ENCODE data around the gene PAX7.

PAX7 gene

DNA sequence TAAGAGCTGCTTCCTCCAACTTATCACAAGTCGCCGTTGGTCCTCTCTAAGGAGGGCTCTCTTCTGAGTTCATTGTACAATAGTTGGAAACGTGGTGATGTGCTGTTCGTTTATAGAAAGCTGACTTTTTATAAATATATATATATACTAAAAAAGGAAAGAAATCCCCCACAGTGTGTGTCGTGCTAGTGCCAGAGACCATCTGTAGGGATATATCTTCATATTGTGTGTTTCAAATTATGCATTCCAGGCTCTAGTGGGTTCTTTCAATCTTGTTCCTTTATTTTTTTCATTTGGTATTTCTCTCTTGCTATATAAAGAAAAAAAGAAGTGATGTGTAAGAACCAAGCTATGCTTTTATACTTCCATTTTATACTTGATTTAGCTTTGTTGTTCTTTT lies 117.0 kb downstream of the PAX7 start:
- H3K4me3 ChIP-seq (ENCODE audit: low read depth in 1 of 2, low read length in 2 of 2), result no peak overlapping the region
- no peak overlapping the region for H3K9ac ChIP-seq (ENCODE audit: low read depth in 1 of 2, low read length in 2 of 2)
- no peaks in the 10 kb centered on the region for H3K4me1 ChIP-seq (ENCODE audit: control insufficient read depth in 1 of 2, insufficient read depth in 2 of 2, low read length in 2 of 2)
- peaks cover 3 to 11% of the 10 kb centered on the region in 2 donors for H3K27me3 ChIP-seq (ENCODE audit: control insufficient read depth in 1 of 2, insufficient read depth in 2 of 2, low read length in 2 of 2)
- H3K9me3 ChIP-seq (ENCODE audit: control insufficient read depth in 1 of 2, low read length in 2 of 2), result no peaks in the 10 kb centered on the region
- no peaks in the 10 kb centered on the region for H3K36me3 ChIP-seq (ENCODE audit: control insufficient read depth in 1 of 2, insufficient read depth in 2 of 2, low read length in 2 of 2)
- H3K27ac ChIP-seq (ENCODE audit: low read depth, low read length), result no peak overlapping the region

DNA sequence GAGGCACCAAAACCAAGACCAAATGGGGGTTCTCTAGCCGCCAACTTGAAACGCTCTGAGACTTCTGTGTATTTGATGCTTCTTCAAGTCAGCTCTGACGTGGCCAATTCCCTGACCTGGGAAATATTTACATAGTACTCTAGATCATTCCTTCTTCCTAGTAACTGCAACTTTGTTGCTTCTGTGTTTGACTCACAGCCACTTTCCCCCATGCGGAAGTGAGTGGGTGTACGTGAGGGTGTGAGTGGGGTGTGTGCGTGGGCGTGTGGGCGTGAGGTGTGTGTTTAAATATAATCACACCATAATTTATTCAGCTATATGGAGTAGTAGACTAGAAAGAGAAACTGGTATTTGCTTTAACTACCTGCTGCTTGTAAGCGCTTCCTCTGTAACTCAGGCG lies 117.8 kb downstream of the PAX7 start:
- H3K9ac ChIP-seq (ENCODE audit: low read depth in 1 of 2, low read length in 2 of 2), result no peak overlapping the region
- H3K4me3 ChIP-seq (ENCODE audit: low read depth in 1 of 2, low read length in 2 of 2), result no peak overlapping the region
- no peaks in the 10 kb centered on the region for H3K4me1 ChIP-seq (ENCODE audit: control insufficient read depth in 1 of 2, insufficient read depth in 2 of 2, low read length in 2 of 2)
- H3K9me3 ChIP-seq (ENCODE audit: control insufficient read depth in 1 of 2, low read length in 2 of 2), result no peaks in the 10 kb centered on the region
- peaks cover 3 to 11% of the 10 kb centered on the region in 2 donors for H3K27me3 ChIP-seq (ENCODE audit: control insufficient read depth in 1 of 2, insufficient read depth in 2 of 2, low read length in 2 of 2)
- H3K27ac ChIP-seq (ENCODE audit: low read depth, low read length), result no peak overlapping the region
- no peaks in the 10 kb centered on the region for H3K36me3 ChIP-seq (ENCODE audit: control insufficient read depth in 1 of 2, insufficient read depth in 2 of 2, low read length in 2 of 2)

DNA sequence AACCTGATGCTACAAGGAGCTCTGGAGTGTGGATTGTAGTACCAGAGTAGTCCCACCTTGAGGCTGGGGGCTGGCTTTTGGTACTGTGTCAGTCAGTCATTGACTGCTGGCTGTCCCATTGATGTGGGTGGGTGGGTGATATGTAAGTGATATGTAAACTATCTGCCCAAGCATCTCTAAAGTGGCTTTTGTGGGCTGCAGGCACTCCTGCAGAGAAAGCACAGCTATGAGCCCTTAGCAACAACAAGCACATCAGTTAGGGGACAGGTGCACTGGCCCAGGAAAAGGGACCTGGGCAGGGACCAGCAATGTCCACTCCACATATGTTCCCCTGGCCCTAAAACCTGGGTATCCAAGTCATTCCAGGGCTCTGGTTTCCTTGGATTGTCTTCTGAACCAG lies 118.9 kb downstream of the PAX7 start:
- Histone ChIP-seq H3K9ac (ENCODE audit: low read depth in 1 of 2, low read length in 2 of 2) (no peak overlapping the region), H3K9me3 (ENCODE audit: control insufficient read depth in 1 of 2, low read length in 2 of 2) (no peaks in the 10 kb centered on the region), H3K27me3 (ENCODE audit: control insufficient read depth in 1 of 2, insufficient read depth in 2 of 2, low read length in 2 of 2) (peaks cover 3 to 11% of the 10 kb centered on the region in 2 donors), H3K27ac (ENCODE audit: low read depth, low read length) (no peak overlapping the region), H3K4me1 (ENCODE audit: control insufficient read depth in 1 of 2, insufficient read depth in 2 of 2, low read length in 2 of 2) (no peaks in the 10 kb centered on the region), H3K36me3 (ENCODE audit: control insufficient read depth in 1 of 2, insufficient read depth in 2 of 2, low read length in 2 of 2) (no peaks in the 10 kb centered on the region), H3K4me3 (ENCODE audit: low read depth in 1 of 2, low read length in 2 of 2) (no peak overlapping the region)

DNA sequence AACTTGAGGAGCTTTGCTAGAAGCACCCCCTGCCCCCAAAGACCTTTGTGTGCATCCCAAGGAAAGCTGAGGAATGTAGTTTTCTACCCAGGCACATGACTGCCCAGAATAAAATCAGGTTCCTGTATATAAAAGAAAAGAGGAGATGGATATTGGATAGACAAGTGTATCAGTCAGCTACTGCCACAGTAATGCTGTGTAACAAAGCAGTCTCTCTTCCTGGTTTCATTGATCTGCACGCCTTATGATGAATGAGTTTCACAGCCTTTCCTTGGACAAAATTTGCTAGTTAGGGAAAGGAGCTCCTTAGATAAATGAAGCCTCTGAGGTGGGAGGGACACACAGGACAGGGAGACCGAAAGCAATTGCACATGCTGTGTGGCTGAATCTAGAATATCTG lies 120.0 kb downstream of the PAX7 start:
- peaks cover 3 to 11% of the 10 kb centered on the region in 2 donors for H3K27me3 ChIP-seq (ENCODE audit: control insufficient read depth in 1 of 2, insufficient read depth in 2 of 2, low read length in 2 of 2)
- no peak overlapping the region for H3K9ac ChIP-seq (ENCODE audit: low read depth in 1 of 2, low read length in 2 of 2)
- no peak overlapping the region for H3K27ac ChIP-seq (ENCODE audit: low read depth, low read length)
- H3K36me3 ChIP-seq (ENCODE audit: control insufficient read depth in 1 of 2, insufficient read depth in 2 of 2, low read length in 2 of 2), result no peaks in the 10 kb centered on the region
- H3K4me1 ChIP-seq (ENCODE audit: control insufficient read depth in 1 of 2, insufficient read depth in 2 of 2, low read length in 2 of 2), result no peaks in the 10 kb centered on the region
- no peak overlapping the region for H3K4me3 ChIP-seq (ENCODE audit: low read depth in 1 of 2, low read length in 2 of 2)
- H3K9me3 ChIP-seq (ENCODE audit: control insufficient read depth in 1 of 2, low read length in 2 of 2), result no peaks in the 10 kb centered on the region

DNA sequence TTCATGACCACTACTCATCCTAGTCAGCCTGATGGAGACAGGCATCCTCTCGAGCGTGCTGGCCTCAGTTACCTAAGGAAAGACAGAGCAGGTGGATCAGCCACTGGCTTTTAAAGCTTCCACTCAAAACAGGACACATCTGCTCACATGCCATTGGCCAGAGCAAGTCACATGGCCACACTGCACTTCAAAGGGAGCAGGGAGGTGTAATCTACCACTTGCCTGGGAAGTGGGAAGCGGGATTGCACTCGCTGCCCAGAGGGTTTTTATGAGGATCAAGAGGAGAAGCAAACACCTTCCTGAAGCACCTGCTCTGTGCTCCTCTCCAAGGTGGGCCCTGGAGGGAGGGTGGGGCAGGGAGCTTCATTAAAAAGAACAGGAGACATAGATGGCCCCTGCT lies 120.8 kb downstream of the PAX7 start:
- no peaks in the 10 kb centered on the region for H3K9me3 ChIP-seq (ENCODE audit: control insufficient read depth in 1 of 2, low read length in 2 of 2)
- peaks cover 3 to 9% of the 10 kb centered on the region in 2 donors for H3K27me3 ChIP-seq (ENCODE audit: control insufficient read depth in 1 of 2, insufficient read depth in 2 of 2, low read length in 2 of 2)
- no peak overlapping the region for H3K27ac ChIP-seq (ENCODE audit: low read depth, low read length)
- no peaks in the 10 kb centered on the region for H3K36me3 ChIP-seq (ENCODE audit: control insufficient read depth in 1 of 2, insufficient read depth in 2 of 2, low read length in 2 of 2)
- H3K9ac ChIP-seq (ENCODE audit: low read depth in 1 of 2, low read length in 2 of 2), result no peak overlapping the region
- no peaks in the 10 kb centered on the region for H3K4me1 ChIP-seq (ENCODE audit: control insufficient read depth in 1 of 2, insufficient read depth in 2 of 2, low read length in 2 of 2)
- H3K4me3 ChIP-seq (ENCODE audit: low read depth in 1 of 2, low read length in 2 of 2), result no peak overlapping the region

DNA sequence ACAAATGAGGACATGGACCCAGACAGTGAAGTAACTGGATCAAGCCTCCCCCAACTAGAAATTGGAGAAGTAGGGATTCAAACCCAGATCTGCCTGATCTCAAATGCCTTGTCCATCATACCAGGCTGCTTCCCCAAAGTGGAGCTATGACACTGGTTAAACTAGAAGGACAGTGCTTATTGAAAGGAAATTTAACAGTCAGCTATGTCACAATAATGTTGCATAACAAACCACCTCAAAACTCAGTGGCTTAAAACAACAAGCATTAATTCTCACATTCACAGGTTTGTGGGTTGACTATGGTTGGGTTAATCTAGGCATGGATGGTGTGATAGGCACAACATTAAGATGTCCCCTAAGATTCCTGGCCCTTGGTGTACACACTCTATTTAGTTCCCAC lies 121.8 kb downstream of the PAX7 start:
- H3K36me3 ChIP-seq (ENCODE audit: control insufficient read depth in 1 of 2, insufficient read depth in 2 of 2, low read length in 2 of 2), result no peaks in the 10 kb centered on the region
- H3K27me3 ChIP-seq (ENCODE audit: control insufficient read depth in 1 of 2, insufficient read depth in 2 of 2, low read length in 2 of 2), result peaks cover 3% of the 10 kb centered on the region in 2 donors
- H3K4me3 ChIP-seq (ENCODE audit: low read depth in 1 of 2, low read length in 2 of 2), result no peak overlapping the region
- H3K9ac ChIP-seq (ENCODE audit: low read depth in 1 of 2, low read length in 2 of 2), result no peak overlapping the region
- H3K9me3 ChIP-seq (ENCODE audit: control insufficient read depth in 1 of 2, low read length in 2 of 2), result no peaks in the 10 kb centered on the region
- H3K27ac ChIP-seq (ENCODE audit: low read depth, low read length), result no peak overlapping the region
- H3K4me1 ChIP-seq (ENCODE audit: control insufficient read depth in 1 of 2, insufficient read depth in 2 of 2, low read length in 2 of 2), result no peaks in the 10 kb centered on the region

DNA sequence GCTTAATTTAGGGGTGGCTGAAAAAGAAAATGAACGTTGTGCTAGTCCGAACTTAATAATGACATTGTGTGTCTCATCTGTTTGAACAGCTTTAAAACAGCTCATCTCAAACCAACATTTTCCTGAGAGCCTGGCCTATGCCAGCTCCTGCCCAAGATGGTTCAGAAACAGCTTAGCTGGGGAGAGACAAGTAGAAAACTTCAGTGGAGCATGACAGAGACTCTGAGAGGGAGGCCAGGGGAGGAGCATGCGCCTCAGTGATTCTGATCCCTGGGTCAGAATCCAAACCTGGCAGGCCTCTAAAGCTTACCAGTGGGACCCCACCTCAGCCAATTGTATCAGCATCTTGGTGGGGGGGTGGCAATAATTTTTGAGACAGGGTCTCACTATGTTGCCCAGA lies 129.5 kb downstream of the PAX7 start:
- Histone ChIP-seq H3K27me3 (ENCODE audit: control insufficient read depth in 1 of 2, insufficient read depth in 2 of 2, low read length in 2 of 2) (peaks cover 3 to 4% of the 10 kb centered on the region in 2 donors), H3K36me3 (ENCODE audit: control insufficient read depth in 1 of 2, insufficient read depth in 2 of 2, low read length in 2 of 2) (no peaks in the 10 kb centered on the region), H3K9ac (ENCODE audit: low read depth in 1 of 2, low read length in 2 of 2) (no peak overlapping the region)

DNA sequence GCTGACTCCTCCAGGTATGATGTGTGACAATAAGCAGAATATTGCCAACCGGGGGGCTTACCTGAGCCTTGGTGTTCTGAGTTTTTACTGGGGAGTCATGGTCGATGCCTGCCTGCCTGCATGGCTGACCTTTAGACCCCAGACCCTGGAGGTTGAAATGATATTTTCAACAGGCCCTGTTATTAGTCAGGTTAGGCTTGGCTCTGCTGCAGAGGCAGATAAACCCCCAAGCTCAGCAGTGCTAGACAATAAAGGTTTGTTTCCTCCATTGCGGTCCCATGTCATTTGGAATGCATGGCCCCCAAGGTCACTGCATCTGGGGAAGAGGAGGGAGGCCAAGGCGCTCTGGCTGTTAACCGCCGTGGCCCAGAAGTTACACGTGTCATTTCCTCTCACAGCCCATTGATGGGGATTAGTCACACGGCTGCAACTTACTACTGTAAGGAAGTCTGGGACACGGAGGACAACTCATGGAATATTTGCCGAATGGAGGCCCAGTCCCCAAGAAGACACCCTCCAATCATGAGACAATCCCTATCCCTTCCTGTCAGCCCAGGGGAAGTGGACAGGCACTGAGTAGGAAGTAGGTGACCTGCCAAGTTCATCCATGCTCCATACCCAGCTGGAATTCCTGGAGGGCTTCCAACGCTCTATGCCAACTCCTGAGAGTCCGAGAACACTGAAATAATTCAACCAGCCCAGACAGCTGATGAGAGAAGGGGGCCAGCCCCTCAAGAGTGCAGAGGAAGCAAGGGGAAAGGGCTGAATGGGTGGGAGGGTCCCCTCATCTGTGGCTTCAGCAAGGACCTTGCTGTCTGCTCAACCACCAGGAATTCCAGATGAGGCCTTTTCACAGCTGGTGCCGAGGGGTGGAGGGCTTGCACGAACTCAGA lies 131.5 kb downstream of the PAX7 start:
- Histone ChIP-seq H3K4me1 (ENCODE audit: control insufficient read depth in 1 of 2, insufficient read depth in 2 of 2, low read length in 2 of 2) (no peaks in the 10 kb centered on the region), H3K27me3 (ENCODE audit: control insufficient read depth in 1 of 2, insufficient read depth in 2 of 2, low read length in 2 of 2) (peaks cover 4 to 8% of the 10 kb centered on the region in 2 donors), H3K27ac (ENCODE audit: low read depth, low read length) (no peak overlapping the region), H3K9me3 (ENCODE audit: control insufficient read depth in 1 of 2, low read length in 2 of 2) (no peaks in the 10 kb centered on the region), H3K4me3 (ENCODE audit: low read depth in 1 of 2, low read length in 2 of 2) (no peak overlapping the region), H3K9ac (ENCODE audit: low read depth in 1 of 2, low read length in 2 of 2) (no peak overlapping the region), H3K36me3 (ENCODE audit: control insufficient read depth in 1 of 2, insufficient read depth in 2 of 2, low read length in 2 of 2) (no peaks in the 10 kb centered on the region)

More for the DNA sequence above, 129.5 kb downstream of the PAX7 start:
- Histone ChIP-seq H3K27ac (ENCODE audit: low read depth, low read length) (no peak overlapping the region), H3K4me1 (ENCODE audit: control insufficient read depth in 1 of 2, insufficient read depth in 2 of 2, low read length in 2 of 2) (no peaks in the 10 kb centered on the region), H3K4me3 (ENCODE audit: low read depth in 1 of 2, low read length in 2 of 2) (no peak overlapping the region), H3K9me3 (ENCODE audit: control insufficient read depth in 1 of 2, low read length in 2 of 2) (no peaks in the 10 kb centered on the region)

DNA sequence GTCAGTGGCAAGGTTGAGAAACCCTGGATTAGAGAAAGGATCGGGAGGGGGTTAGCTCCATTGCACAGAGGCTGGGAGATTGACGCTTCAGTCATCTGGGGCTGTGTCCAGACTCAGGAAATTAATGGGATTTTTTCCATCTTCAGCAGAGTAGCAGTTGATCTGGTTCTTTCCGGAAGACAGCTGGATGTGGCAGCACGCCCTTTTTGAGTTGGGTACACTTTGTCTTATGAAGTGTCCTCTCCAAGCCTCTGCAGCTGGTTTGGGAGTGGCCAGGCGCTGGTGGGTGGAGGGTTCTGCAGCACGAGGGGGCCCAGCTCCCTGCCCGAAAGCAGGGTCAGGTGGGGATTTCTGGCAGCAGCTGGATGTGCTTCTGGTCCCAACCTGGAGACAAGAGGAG lies 133.7 kb downstream of the PAX7 start:
- Histone ChIP-seq H3K4me3 (ENCODE audit: low read depth in 1 of 2, low read length in 2 of 2) (no peak overlapping the region), H3K36me3 (ENCODE audit: control insufficient read depth in 1 of 2, insufficient read depth in 2 of 2, low read length in 2 of 2) (no peaks in the 10 kb centered on the region), H3K4me1 (ENCODE audit: control insufficient read depth in 1 of 2, insufficient read depth in 2 of 2, low read length in 2 of 2) (no peaks in the 10 kb centered on the region), H3K9me3 (ENCODE audit: control insufficient read depth in 1 of 2, low read length in 2 of 2) (no peaks in the 10 kb centered on the region), H3K9ac (ENCODE audit: low read depth in 1 of 2, low read length in 2 of 2) (no peak overlapping the region), H3K27me3 (ENCODE audit: control insufficient read depth in 1 of 2, insufficient read depth in 2 of 2, low read length in 2 of 2) (peaks cover 9 to 12% of the 10 kb centered on the region in 2 donors), H3K27ac (ENCODE audit: low read depth, low read length) (no peak overlapping the region)

DNA sequence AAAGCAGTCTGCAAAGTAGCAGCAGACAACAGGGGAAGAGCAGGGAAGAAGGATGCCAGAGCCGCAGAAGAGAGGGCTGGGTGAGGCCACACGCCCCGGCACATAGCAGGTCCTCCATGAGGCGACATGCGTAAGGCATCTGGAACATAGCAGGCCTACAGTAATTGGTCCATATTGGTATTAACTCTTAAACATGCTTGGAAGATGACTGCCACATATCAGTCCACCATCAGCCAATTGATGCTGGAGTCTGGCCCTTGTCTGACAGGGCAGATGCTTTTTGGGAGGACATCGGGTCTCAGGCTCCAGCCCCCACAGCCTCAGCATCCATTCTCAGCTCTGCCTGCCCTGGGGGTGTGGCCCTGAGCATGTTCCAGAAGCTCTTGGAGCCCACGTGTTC lies 135.1 kb downstream of the PAX7 start:
- H3K9ac ChIP-seq (ENCODE audit: low read depth in 1 of 2, low read length in 2 of 2), result no peak overlapping the region
- no peaks in the 10 kb centered on the region for H3K36me3 ChIP-seq (ENCODE audit: control insufficient read depth in 1 of 2, insufficient read depth in 2 of 2, low read length in 2 of 2)
- H3K9me3 ChIP-seq (ENCODE audit: control insufficient read depth in 1 of 2, low read length in 2 of 2), result no peaks in the 10 kb centered on the region
- H3K4me1 ChIP-seq (ENCODE audit: control insufficient read depth in 1 of 2, insufficient read depth in 2 of 2, low read length in 2 of 2), result no peaks in the 10 kb centered on the region
- H3K27me3 ChIP-seq (ENCODE audit: control insufficient read depth in 1 of 2, insufficient read depth in 2 of 2, low read length in 2 of 2), result peaks cover 12 to 20% of the 10 kb centered on the region in 2 donors
- H3K4me3 ChIP-seq (ENCODE audit: low read depth in 1 of 2, low read length in 2 of 2), result no peak overlapping the region
- no peak overlapping the region for H3K27ac ChIP-seq (ENCODE audit: low read depth, low read length)

Measured in duodenal mucosa (tissue), 2 donors.